K562 (cell line): ENCODE measurements around the gene AMN1. TPM values are rescaled to one million over a fixed set of nuclear protein-coding genes. Genes with fewer than 3 reads are reported as not detected.

ENCODE experiments used
- ATAC-seq: fragments of 200-7000 bp; cut with Tn5 transposase; 3 replicates; pipeline ENCODE4 v1.9.1; 2020; ENCODE audit warnings: moderate library complexity
- BruUV-seq: library from RNA; stranded (reverse); fragments of 400-500 nt; replicated peaks from 2 replicates; lab custom pipeline; 2021; lab: Mats Ljungman, UMichigan
- CTCF ChIA-PET: fragments of 300-600 bp; formaldehyde crosslinking; extraction: SDS; loops from one replicate; lab custom pipeline; 2021; ENCODE audit warnings: low intra/inter-chr PET ratio; lab: Yijun Ruan, JAX
- POLR2A ChIA-PET: fragments of 300-600, 350-650 bp; sonication (Branson Sonifier 250); formaldehyde crosslinking; extraction: SDS; loops from one replicate; lab custom pipeline; 2021; ENCODE audit warnings: antibody characterized with exemption, inconsistent platforms; lab: Yijun Ruan, JAX
- DNase-seq, 4 experiments: peaks; one replicate each; pipeline versions ENCODE4 v3.0.0 to v3.0.0-alpha.2; 2011 to 2018; ENCODE audit warnings: low spot score in 3 of 4, mixed read lengths in 3 of 4; ENCODE audit errors: extremely low read depth in 1 of 4
- FAIRE-seq: peaks from 2 replicates; lab custom pipeline; 2011; peaks lifted over from hg19 to GRCh38; lab: Jason Lieb, UNC
- H2AFZ ChIP-seq: 2 replicates; pipeline ENCODE4 v1.6.0; 2011; ENCODE audit warnings: low read depth, low read length, control low read depth, inconsistent platforms
- H3K27ac ChIP-seq: fragments of 200-600 bp; 3 replicates; pipeline ENCODE4 v1.8.0; 2011; ENCODE audit warnings: low read depth, mild to moderate bottlenecking, control low read depth, inconsistent platforms, low read length, moderate library complexity, mixed read lengths; ENCODE audit errors: extremely low read depth
- H3K27me3 ChIP-seq, 2 experiments: fragments of 300-600 bp in 1 of 2; 2 replicates in 1 of 2; 3 replicates in 1 of 2; pipeline versions ENCODE4 v1.6.0 to v1.8.0; 2011; ENCODE audit warnings: inconsistent platforms in 2 of 2, low read length in 2 of 2, mild to moderate bottlenecking in 1 of 2, mixed read lengths in 1 of 2, moderate library complexity in 1 of 2; ENCODE audit not compliant: control insufficient read depth in 2 of 2, insufficient read depth in 2 of 2
- H3K36me3 ChIP-seq: fragments of 300-600 bp; 3 replicates; pipeline ENCODE4 v1.8.0; 2011; ENCODE audit warnings: mild to moderate bottlenecking, low read length, inconsistent platforms; ENCODE audit not compliant: control insufficient read depth, insufficient read depth
- H3K4me1 ChIP-seq, 2 experiments: fragments of 200-600 bp in 1 of 2; replicated peaks in 1 of 2; 2 replicates in 1 of 2; 3 replicates in 1 of 2; pipeline versions ENCODE4 v1.5.1 to v1.8.0; 2011; ENCODE audit warnings: inconsistent platforms in 2 of 2, low read length in 2 of 2, mild to moderate bottlenecking in 1 of 2, mixed read lengths in 1 of 2, moderate library complexity in 1 of 2; ENCODE audit not compliant: control insufficient read depth in 2 of 2, insufficient read depth in 2 of 2
- H3K4me2 ChIP-seq: 2 replicates; pipeline ENCODE4 v1.6.1; 2011; ENCODE audit warnings: low read length, control low read depth, inconsistent platforms, mixed read lengths; ENCODE audit not compliant: insufficient read depth
- H3K4me3 ChIP-seq: fragments of 200-600 bp; sonication (generic), shearing (Covaris generic); 2 replicates; pipeline ENCODE4 v1.5.1; 2016; ENCODE audit warnings: control low read depth, inconsistent platforms
- H3K79me2 ChIP-seq: fragments of 200-600 bp; 3 replicates; pipeline ENCODE4 v1.8.0; 2011; ENCODE audit warnings: low read length, inconsistent platforms; ENCODE audit not compliant: control insufficient read depth, insufficient read depth
- H3K9ac ChIP-seq, 2 experiments: 2 replicates each; pipeline versions ENCODE4 v1.6.0 to v1.6.1; 2011; ENCODE audit warnings: low read depth in 2 of 2, low read length in 2 of 2, control low read depth in 1 of 2, inconsistent platforms in 1 of 2, mild to moderate bottlenecking in 1 of 2, mixed read lengths in 1 of 2; ENCODE audit not compliant: insufficient read depth in 1 of 2
- H3K9me1 ChIP-seq: one replicate; pipeline ENCODE4 v1.6.0; 2011; ENCODE audit warnings: inconsistent platforms, mild to moderate bottlenecking, low read length, moderate library complexity; ENCODE audit not compliant: control insufficient read depth, insufficient read depth
- H3K9me3 ChIP-seq: replicated peaks from 2 replicates; pipeline ENCODE4 v1.5.1; 2011; ENCODE audit warnings: low read depth, low read length, inconsistent platforms; ENCODE audit not compliant: control insufficient read depth, insufficient read depth
- H4K20me1 ChIP-seq: replicated peaks from 2 replicates; pipeline ENCODE4 v1.6.1; 2011; ENCODE audit warnings: low read length, inconsistent platforms, mixed read lengths; ENCODE audit not compliant: control insufficient read depth, insufficient read depth
- ELF4 ChIP-seq: fragments of 450-650 bp; formaldehyde crosslinking; IDR thresholded peaks from 2 replicates; pipeline ENCODE4 v1.4.0; 2022; ENCODE audit warnings: missing genetic modification characterization
- MEIS2 ChIP-seq: fragments of 450-650 bp; IDR thresholded peaks from 2 replicates; pipeline ENCODE4 v1.6.1; 2014; ENCODE audit warnings: mild to moderate bottlenecking; ENCODE audit not compliant: partially characterized antibody
- PBX2 ChIP-seq, 2 experiments: IDR thresholded peaks in 1 of 2; conservative IDR thresholded peaks in 1 of 2; 2 replicates each; pipeline ENCODE4 v1.6.1; 2016; ENCODE audit warnings: low read depth in 2 of 2, mild to moderate bottlenecking in 1 of 2, missing compliant biosample characterization in 1 of 2, missing genetic modification characterization in 1 of 2, moderate library complexity in 1 of 2
- ZNF212 ChIP-seq: fragments of 450-650 bp; formaldehyde crosslinking; IDR thresholded peaks from 2 replicates; pipeline ENCODE4 v1.4.0; 2020; ENCODE audit warnings: mild to moderate bottlenecking
- WGBS: fragments of 100-300 bp; shearing (Covaris generic); methylation state at CpG from one replicate; pipeline ENCODE4 v1.1.6; 2016; ENCODE audit warnings: low coverage, mixed read lengths; ENCODE audit not compliant: insufficient coverage; ENCODE audit errors: missing lambda C conversion rate; 5-methylcytosine and 5-hydroxymethylcytosine counted together
- in situ Hi-C: fragments of 300-500 bp; cut with MboI; formaldehyde crosslinking; loops from 4 replicates; pipeline ENCODE4 v1.15.0; 2018; ENCODE audit warnings: inconsistent platforms, mixed read lengths
- intact Hi-C: fragments of 100-400 bp; cut with micrococcal nuclease; formaldehyde crosslinking; loops from 2 replicates; pipeline ENCODE4 v1.14.2; 2022
- polyA plus RNA-seq, 8 experiments: library from polyadenylated mRNA; depleted of rRNA in 4 of 8; stranded (reverse) in 5 of 8; unstranded in 3 of 8; fragments of >200 nt; fragmentation: Nextera tagmentation in 2 of 8; fragmentation: Illumina TruSeq in 1 of 8; extraction: Ambion mirVana in 2 of 8; extraction: Trizol in 1 of 8; gene quantifications; 2 replicates each; pipeline versions ENCODE4 v1.2.1 to v1.2.3, GENCODE V29; 2011 to 2014; ENCODE audit warnings: inconsistent platforms in 1 of 8, missing spikeins in 1 of 8
- total RNA-seq, 7 experiments: library from RNA; depleted of rRNA in 6 of 7; stranded (reverse); fragments of >200 nt in 6 of 7; fragmentation: Illumina TruSeq in 2 of 7; extraction: Trizol in 2 of 7; gene quantifications; 2 replicates each; pipeline versions ENCODE4 v1.2.1 to v1.2.3, GENCODE V29; 2011 to 2021; ENCODE audit warnings: low replicate concordance in 1 of 7
- TF ChIP-seq, protein P1 (sequence below): sonication (generic); formaldehyde crosslinking; IDR thresholded peaks from 2 replicates; pipeline ENCODE4 v1.9.0; 2022; ENCODE audit warnings: mild to moderate bottlenecking, missing genetic modification reagents
- TF ChIP-seq, protein P2 (sequence below): fragments of 450-650 bp; IDR thresholded peaks from 2 replicates; pipeline ENCODE4 v1.6.1; 2016

The AMN1 gene
- total and polyA plus RNA-seq, 9 of the 15 experiments (the other 6 are each of a cell fraction or from before 2014, with no cell fraction given): 5.2 to 27.6 (median 13.0) TPM

GRCh38 chr12:31631023-31631724 is 97.6 kb downstream of the AMN1 start:
- intact Hi-C loops (loop anchor here (2.0 to 10.0 kb wide), 4 partner anchors 30 to 306 kb away; partner anchors contain the start of gene SINHCAF), in situ Hi-C loops (loop anchor here (5.0 kb wide), 1 partner anchor 384 kb away; no protein-coding TSS in a partner anchor)
- H3K36me3 ChIP-seq: no peaks in the 10 kb centered on the region
- no peak overlapping the region for H3K4me2 ChIP-seq
- ChIA-PET CTCF (no interaction called here), POLR2A (interaction anchor here (0.6 kb wide), 1 partner anchor 1202 kb away, joined by 4 read pairs; no protein-coding TSS in a partner anchor)
- H3K79me2 ChIP-seq: no peaks in the 10 kb centered on the region
- no peaks in the 10 kb centered on the region for H3K9me1 ChIP-seq
- ATAC-seq (no peak), DNase-seq (no peak), FAIRE-seq (no peak)
- 34% methylated on average over 6 of the region's 6 CpGs for WGBS
- no peaks in the 10 kb centered on the region for H3K9me3 ChIP-seq
- no peak overlapping the region for H3K9ac ChIP-seq
- no TSS peak for BruUV-seq
- no peaks in the 10 kb centered on the region for H4K20me1 ChIP-seq
- TF ChIP-seq ELF4 (no peak), PBX2 (CRISPR knock-in tag; IDR thresholded peaks at IDR 0.05; ENCODE audit: low read depth) (no peak), PBX2 (tag; conservative IDR thresholded peaks at IDR 0.05; ENCODE audit: low read depth) (peak; percentile 23), ZNF212 (CRISPR knock-in tag) (no peak), MEIS2 (peak; percentile 52)
- TF ChIP-seq, protein P1, sequence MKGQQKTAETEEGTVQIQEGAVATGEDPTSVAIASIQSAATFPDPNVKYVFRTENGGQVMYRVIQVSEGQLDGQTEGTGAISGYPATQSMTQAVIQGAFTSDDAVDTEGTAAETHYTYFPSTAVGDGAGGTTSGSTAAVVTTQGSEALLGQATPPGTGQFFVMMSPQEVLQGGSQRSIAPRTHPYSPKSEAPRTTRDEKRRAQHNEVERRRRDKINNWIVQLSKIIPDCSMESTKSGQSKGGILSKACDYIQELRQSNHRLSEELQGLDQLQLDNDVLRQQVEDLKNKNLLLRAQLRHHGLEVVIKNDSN (CRISPR knock-in tag): no peak
- TF ChIP-seq, protein P2, sequence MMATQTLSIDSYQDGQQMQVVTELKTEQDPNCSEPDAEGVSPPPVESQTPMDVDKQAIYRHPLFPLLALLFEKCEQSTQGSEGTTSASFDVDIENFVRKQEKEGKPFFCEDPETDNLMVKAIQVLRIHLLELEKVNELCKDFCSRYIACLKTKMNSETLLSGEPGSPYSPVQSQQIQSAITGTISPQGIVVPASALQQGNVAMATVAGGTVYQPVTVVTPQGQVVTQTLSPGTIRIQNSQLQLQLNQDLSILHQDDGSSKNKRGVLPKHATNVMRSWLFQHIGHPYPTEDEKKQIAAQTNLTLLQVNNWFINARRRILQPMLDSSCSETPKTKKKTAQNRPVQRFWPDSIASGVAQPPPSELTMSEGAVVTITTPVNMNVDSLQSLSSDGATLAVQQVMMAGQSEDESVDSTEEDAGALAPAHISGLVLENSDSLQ: 0 out of 2 replicates have a peak, but pooled peaks have one; percentile 30
- H3K27ac ChIP-seq: no peak overlapping the region
- no peaks in the 10 kb centered on the region for H3K27me3 ChIP-seq
- H3K4me3 ChIP-seq: no peak overlapping the region
- no peak overlapping the region for H2AFZ ChIP-seq
- H3K4me1 ChIP-seq: peaks cover 0 to 10% of the 10 kb centered on the region in 2 experiments; a peak in 4 of 5 replicates
